SU-DHL-6 (cell line): ENCODE results near the gene RASA3.

Source experiments
- H2AFZ ChIP-seq: fragments of 200-600 bp; sonication (generic); 2 replicates; pipeline ENCODE4 v1.6.1; 2014; ENCODE audit warnings: low read depth, mild to moderate bottlenecking, moderate library complexity, mixed read lengths, antibody characterized with exemption, low read length; ENCODE audit not compliant: severe bottlenecking
- H3F3A ChIP-seq: fragments of 200-600 bp; shearing (Covaris generic); 2 replicates; pipeline ENCODE4 v1.6.0; 2016; ENCODE audit warnings: antibody characterized with exemption, mild to moderate bottlenecking; ENCODE audit not compliant: insufficient read depth
- H3K27ac ChIP-seq: fragments of 200-600 bp; sonication (generic); 2 replicates; pipeline ENCODE4 v1.5.1; 2016; ENCODE audit warnings: low read depth, mild to moderate bottlenecking, low read length, moderate library complexity, mixed read lengths
- H3K27me3 ChIP-seq: fragments of 200-600 bp; sonication (generic), shearing (Covaris generic); 2 replicates; pipeline ENCODE4 v1.6.0; 2014; ENCODE audit warnings: mild to moderate bottlenecking, low read length
- H3K36me3 ChIP-seq: fragments of 200-600 bp; sonication (generic); 2 replicates; pipeline ENCODE4 v1.6.1; 2014; ENCODE audit warnings: mild to moderate bottlenecking, low read length, mixed read lengths
- H3K4me2 ChIP-seq: fragments of 300-600, 200-600 bp; shearing (Covaris generic), sonication (generic); 2 replicates; pipeline ENCODE4 v1.6.0; 2014; ENCODE audit warnings: low read length, low read depth, mild to moderate bottlenecking; ENCODE audit not compliant: poor library complexity, severe bottlenecking
- H3K4me3 ChIP-seq: fragments of 200-600 bp; sonication (generic); 2 replicates; pipeline ENCODE4 v1.5.1; 2014; ENCODE audit warnings: antibody characterized with exemption, low read length, mild to moderate bottlenecking, mixed read lengths; ENCODE audit not compliant: insufficient read depth, poor library complexity, severe bottlenecking
- H3K79me2 ChIP-seq: fragments of 200-600 bp; sonication (generic); 2 replicates; pipeline ENCODE4 v1.6.1; 2014; ENCODE audit warnings: mild to moderate bottlenecking, low read length, moderate library complexity; ENCODE audit not compliant: insufficient read depth
- H3K9ac ChIP-seq: fragments of 200-600 bp; sonication (generic); 2 replicates; pipeline ENCODE4 v1.7.0; 2014; ENCODE audit warnings: mild to moderate bottlenecking, low read length
- H3K9me2 ChIP-seq: fragments of 200-600 bp; sonication (generic); replicated peaks from 2 replicates; pipeline ENCODE4 v1.6.1; 2014; ENCODE audit warnings: low read length; ENCODE audit not compliant: insufficient read depth
- H3K9me3 ChIP-seq: fragments of 200-600 bp; sonication (generic); 2 replicates; pipeline ENCODE4 v1.6.1; 2014; ENCODE audit warnings: low read length, mixed read lengths; ENCODE audit not compliant: insufficient read depth
- H4K20me1 ChIP-seq: fragments of 200-600 bp; sonication (generic); 2 replicates; pipeline ENCODE4 v1.6.1; 2014; ENCODE audit warnings: low read depth, mild to moderate bottlenecking, antibody characterized with exemption, low read length, moderate library complexity, mixed read lengths
- CTCF ChIP-seq: fragments of 200-600 bp; sonication (generic); IDR thresholded peaks from one replicate; pipeline ENCODE4 v1.5.1; 2017; ENCODE audit warnings: antibody characterized with exemption, mild to moderate bottlenecking, low read length, moderate library complexity; ENCODE audit not compliant: insufficient read depth, poor library complexity, severe bottlenecking
- EZH2phosphoT487 ChIP-seq: fragments of 200-600 bp; sonication (generic), shearing (Covaris generic); conservative IDR thresholded peaks from 2 replicates; pipeline ENCODE4 v1.6.1; 2018; ENCODE audit warnings: mild to moderate bottlenecking, antibody characterized with exemption, low read length, moderate library complexity, mixed read lengths

Gene RASA3

DNA sequence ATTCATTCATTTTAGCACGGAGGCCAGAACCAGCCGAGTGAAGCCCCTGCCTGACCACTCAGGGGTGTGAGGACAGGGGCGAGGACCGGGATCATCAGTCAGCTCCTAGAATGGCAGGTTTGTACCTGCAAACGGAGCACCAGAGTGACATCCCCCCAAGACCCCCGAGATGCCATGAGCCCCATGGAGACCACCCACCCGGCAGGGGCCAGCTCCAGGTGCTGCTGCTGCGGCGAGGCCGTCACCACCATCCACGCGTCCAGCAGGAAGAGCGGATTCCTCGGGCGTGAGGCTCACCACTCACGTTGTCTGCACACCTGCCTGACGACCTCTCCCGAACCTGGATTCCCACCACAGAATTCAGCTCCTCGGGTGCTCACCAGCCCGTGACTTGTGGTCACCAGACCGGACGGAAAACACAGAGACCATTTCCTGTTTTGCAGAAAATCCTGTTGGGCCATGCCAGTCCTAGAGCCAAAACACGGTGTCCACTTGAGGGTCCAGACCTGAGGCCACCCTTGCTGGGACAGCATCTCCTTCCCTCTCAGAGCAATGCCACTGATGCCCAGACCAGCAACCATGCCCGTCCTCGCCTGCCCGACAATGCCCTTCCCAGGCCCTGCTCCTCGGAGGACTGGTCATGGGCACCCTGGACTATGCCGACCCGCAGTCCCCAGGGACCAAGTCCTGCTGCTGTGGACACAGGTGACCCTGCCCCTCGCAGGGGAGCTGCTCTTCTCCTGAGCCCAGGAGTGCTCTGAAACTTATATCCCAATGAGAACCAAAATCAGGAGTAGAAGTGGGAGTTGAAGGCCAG lies 74.2 kb downstream of the RASA3 start:
- Histone ChIP-seq H3K9me2 (no peaks in the 10 kb centered on the region), H3F3A (no peaks in the 10 kb centered on the region), H3K79me2 (no peaks in the 10 kb centered on the region), H4K20me1 (no peaks in the 10 kb centered on the region), H3K9me3 (no peaks in the 10 kb centered on the region), H3K4me2 (no peak overlapping the region), H3K27ac (no peak overlapping the region), H3K9ac (no peak overlapping the region), H3K27me3 (no peaks in the 10 kb centered on the region), H2AFZ (no peak overlapping the region), H3K4me3 (no peak overlapping the region), H3K36me3 (no peaks in the 10 kb centered on the region)
- TF ChIP-seq CTCF (no peak), EZH2phosphoT487 (no peak)

DNA sequence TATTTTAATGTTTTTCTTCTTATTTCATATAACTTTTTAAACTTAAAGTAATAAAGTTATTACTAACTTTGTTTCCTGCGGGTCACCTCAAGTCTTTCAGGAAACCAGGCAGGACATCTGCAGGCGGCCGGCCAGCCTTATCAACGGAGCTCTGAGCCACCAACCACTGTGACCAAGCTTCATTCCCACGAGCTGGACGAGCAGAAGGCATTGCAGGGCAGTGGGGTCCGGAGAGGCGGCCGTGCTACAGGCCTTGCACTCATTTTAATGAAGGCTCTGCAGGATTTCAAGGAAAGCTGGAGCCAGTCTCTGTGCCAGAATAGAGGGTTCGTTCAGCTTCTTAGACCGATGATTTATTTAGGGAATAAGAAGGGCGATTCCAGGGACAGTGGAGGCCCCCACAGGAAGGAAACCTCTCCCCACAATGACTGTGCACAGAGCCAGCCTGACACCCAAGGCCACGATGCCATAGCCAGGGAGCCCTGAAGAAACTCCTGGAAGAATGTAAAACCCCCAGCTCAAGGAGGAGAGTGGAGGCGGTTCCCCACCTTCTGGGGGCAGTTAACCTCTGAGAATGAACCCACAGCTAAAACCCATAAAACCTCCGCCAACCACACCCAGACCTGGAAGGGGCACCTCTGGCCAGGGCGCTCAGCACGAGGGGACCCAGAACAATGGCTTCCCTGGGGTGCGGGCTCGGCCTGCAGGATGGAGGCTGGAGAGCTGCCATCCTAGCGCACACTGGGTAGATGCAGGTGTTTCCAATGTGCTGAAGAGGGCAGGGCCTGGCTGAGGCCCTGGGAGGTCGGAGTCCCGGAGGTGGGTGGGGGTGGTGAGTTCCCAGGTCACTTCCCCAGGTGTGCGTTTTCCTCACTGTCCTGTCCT lies 75.0 kb downstream of the RASA3 start:
- TF ChIP-seq EZH2phosphoT487, result no peak
- TF ChIP-seq CTCF, result no peak

GRCh38 chr13:114056205-114057013 lies 76.0 kb downstream of the RASA3 start:
- Histone ChIP-seq H3K4me2 (no peak overlapping the region), H4K20me1 (no peaks in the 10 kb centered on the region), H3K9ac (no peak overlapping the region), H2AFZ (no peak overlapping the region), H3K9me3 (no peaks in the 10 kb centered on the region), H3K4me3 (no peak overlapping the region), H3K36me3 (no peaks in the 10 kb centered on the region), H3F3A (no peaks in the 10 kb centered on the region), H3K79me2 (no peaks in the 10 kb centered on the region), H3K27ac (no peak overlapping the region), H3K9me2 (no peaks in the 10 kb centered on the region), H3K27me3 (no peaks in the 10 kb centered on the region)
- TF ChIP-seq CTCF (no peak), EZH2phosphoT487 (no peak)

More for the DNA sequence above, 75.0 kb downstream of the RASA3 start:
- H3K9ac ChIP-seq, result no peak overlapping the region
- no peak overlapping the region for H3K4me3 ChIP-seq
- H3K36me3 ChIP-seq, result no peaks in the 10 kb centered on the region
- H3K9me3 ChIP-seq, result no peaks in the 10 kb centered on the region
- H3K27me3 ChIP-seq, result no peaks in the 10 kb centered on the region
- H3K79me2 ChIP-seq, result no peaks in the 10 kb centered on the region
- no peak overlapping the region for H2AFZ ChIP-seq
- no peaks in the 10 kb centered on the region for H3K9me2 ChIP-seq
- H3K4me2 ChIP-seq, result no peak overlapping the region
- no peak overlapping the region for H3K27ac ChIP-seq
- H3F3A ChIP-seq, result no peaks in the 10 kb centered on the region
- no peaks in the 10 kb centered on the region for H4K20me1 ChIP-seq
